ENCODE measurements around the gene STAMBP.

Gene STAMBP

GRCh38 chr2:73855526-73855925 is 26.8 kb downstream of the STAMBP start:
- in situ Hi-C loops (cut with MboI; ENCODE audit: low sequenced_read_pairs, unreplicated experiment): no loop called here
- TF ChIP-seq, protein P1, sequence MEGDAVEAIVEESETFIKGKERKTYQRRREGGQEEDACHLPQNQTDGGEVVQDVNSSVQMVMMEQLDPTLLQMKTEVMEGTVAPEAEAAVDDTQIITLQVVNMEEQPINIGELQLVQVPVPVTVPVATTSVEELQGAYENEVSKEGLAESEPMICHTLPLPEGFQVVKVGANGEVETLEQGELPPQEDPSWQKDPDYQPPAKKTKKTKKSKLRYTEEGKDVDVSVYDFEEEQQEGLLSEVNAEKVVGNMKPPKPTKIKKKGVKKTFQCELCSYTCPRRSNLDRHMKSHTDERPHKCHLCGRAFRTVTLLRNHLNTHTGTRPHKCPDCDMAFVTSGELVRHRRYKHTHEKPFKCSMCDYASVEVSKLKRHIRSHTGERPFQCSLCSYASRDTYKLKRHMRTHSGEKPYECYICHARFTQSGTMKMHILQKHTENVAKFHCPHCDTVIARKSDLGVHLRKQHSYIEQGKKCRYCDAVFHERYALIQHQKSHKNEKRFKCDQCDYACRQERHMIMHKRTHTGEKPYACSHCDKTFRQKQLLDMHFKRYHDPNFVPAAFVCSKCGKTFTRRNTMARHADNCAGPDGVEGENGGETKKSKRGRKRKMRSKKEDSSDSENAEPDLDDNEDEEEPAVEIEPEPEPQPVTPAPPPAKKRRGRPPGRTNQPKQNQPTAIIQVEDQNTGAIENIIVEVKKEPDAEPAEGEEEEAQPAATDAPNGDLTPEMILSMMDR (IDR thresholded peaks at IDR 0.05; ENCODE audit: borderline replicate concordance, control extremely low read depth, extremely low read depth, insufficient read depth, missing control alignments): no peak
- DNase-seq (ENCODE audit: low spot score): no peak

DNA sequence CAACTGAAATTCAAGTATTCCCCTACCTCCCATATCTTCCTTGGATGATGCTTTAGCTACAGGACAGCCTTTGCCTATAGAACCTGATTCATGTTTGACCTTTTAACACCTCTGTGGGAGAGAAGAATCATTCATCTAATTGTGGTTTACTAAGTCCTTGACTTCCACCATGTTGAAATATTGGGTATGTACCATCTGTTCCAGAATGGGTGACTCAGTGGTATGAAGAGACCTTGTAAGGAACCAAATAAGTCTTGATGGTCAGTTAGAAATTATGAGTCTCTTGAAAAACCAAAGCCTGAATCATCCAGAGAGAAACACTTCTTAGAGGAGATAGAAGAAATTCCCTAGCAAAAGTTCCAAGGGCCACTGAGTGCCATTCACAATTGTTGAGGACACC is 27.5 kb downstream of the STAMBP start:
- DNase-seq (ENCODE audit: low spot score): no peak
- TF ChIP-seq, protein P1 (IDR thresholded peaks at IDR 0.05; ENCODE audit: borderline replicate concordance, control extremely low read depth, extremely low read depth, insufficient read depth, missing control alignments): no peak
- in situ Hi-C loops (cut with MboI; ENCODE audit: low sequenced_read_pairs, unreplicated experiment): no loop called here

DNA sequence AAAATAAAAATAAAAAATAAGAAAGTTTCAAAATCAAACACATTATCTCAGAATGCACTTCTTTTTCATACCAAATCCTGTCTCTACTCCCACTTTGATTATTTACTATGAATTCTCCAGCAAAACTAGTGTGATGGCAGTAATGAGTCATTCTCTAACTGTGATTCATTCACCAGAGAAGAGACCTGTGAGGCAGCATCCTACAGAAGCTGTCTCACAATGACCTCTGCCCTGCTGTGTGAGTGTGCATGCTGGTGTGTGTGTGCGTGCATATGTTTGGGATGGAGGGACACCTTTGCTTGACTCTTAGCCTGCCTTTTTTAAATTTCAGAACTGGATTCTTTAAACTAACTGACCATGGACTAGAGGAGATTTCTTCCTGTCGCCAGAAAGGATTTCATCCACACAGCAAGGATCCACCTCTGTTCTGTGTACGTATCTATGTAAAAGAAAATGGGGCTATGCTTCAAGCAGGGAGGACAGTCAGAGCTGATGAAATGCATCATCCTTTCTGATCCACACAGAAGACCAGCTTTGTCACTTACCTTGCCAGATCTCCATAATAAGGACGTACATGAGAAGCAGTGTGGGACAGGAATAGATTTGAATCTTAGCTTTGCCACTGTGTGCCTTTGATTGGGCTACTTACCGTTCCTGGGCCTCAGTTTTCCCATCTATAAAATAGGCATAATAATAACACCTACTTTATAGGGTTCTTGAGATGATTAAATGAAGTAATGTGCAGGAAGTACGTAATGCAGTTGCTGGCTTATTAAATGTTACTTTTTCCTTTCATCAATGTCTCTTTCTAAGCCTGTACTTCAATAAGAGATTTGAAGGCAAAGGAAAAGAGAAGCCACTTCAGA is 31.2 kb downstream of the STAMBP start:
- DNase-seq (ENCODE audit: low spot score): no peak
- in situ Hi-C loops (cut with MboI; ENCODE audit: low sequenced_read_pairs, unreplicated experiment): no loop called here
- TF ChIP-seq, protein P1 (IDR thresholded peaks at IDR 0.05; ENCODE audit: borderline replicate concordance, control extremely low read depth, extremely low read depth, insufficient read depth, missing control alignments): no peak

- in situ Hi-C loops (cut with MboI; ENCODE audit: low sequenced_read_pairs, unreplicated experiment): no loop called here
- no peak for DNase-seq (ENCODE audit: low spot score)
Measured at GRCh38 chr2:73862987-73863386, 34.2 kb downstream of the STAMBP start.

DNA sequence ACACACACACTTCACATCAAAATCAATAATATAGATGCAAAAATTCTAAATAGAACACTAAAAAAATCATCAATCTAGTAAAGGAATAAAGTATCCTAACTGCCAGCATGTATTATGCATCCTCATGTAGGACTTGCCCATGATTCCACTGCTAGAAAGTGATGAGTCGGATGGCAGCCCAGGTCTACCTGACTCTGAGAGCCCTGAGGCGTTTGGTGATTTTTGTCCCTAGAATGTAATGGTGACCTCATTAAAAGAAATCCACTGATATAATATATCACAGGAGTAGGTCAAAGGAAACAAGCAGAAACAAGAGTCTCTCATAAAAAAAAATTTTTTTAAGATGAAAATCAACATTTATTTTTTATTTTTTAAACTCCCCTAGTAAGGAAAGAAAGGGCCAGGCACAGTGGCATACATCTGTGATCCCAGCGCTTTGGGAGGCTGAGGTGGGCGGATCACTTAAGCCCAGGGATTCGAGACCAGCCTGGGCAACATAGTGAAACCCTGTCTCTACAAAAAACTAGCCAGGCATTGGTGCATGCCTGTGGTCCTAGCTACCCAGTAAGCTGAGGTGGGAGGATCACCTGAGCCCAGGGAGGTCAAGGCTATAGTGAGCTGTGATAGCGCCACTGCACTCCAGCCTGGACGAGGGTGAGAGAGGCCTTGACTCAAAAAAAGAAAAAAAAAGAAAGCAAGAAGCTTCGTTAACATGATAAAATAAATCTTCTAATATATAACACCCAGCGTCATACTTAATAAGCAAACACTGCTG is 39.6 kb downstream of the STAMBP start:
- TF ChIP-seq, protein P1 (IDR thresholded peaks at IDR 0.05; ENCODE audit: borderline replicate concordance, control extremely low read depth, extremely low read depth, insufficient read depth, missing control alignments): no peak
- DNase-seq (ENCODE audit: low spot score): no peak
- in situ Hi-C loops (cut with MboI; ENCODE audit: low sequenced_read_pairs, unreplicated experiment): no loop called here

More at GRCh38 chr2:73862987-73863386, 34.2 kb downstream of the STAMBP start:
- TF ChIP-seq, protein P1 (IDR thresholded peaks at IDR 0.05; ENCODE audit: borderline replicate concordance, control extremely low read depth, extremely low read depth, insufficient read depth, missing control alignments): no peak

DNA sequence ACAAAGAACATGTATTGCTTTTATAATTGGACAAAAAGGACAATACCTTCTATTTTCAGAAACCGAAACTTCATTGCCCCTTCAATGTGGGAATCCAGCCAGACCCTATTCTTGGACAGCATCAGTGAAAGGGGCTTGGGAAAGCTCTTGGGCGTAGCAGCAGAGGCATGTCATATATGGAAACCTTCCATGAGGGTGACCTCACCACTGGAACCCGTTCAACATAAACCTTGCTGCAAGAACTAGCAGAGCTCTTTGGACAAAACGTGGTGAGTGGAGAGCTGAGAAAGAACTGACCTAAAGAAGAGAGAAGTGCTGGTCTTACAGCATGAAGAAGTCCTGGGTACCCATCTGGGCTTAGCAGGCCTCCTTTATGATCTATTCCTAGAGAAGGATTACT is 41.3 kb downstream of the STAMBP start:
- DNase-seq (ENCODE audit: low spot score): no peak
- in situ Hi-C loops (cut with MboI; ENCODE audit: low sequenced_read_pairs, unreplicated experiment): no loop called here
- TF ChIP-seq, protein P1 (IDR thresholded peaks at IDR 0.05; ENCODE audit: borderline replicate concordance, control extremely low read depth, extremely low read depth, insufficient read depth, missing control alignments): no peak
